Breast epithelium (tissue), 4 donors: ENCODE data around the gene LY9. TPM values are rescaled to one million over a fixed set of nuclear protein-coding genes. Genes with fewer than 3 reads are reported as not detected.

ENCODE experiments used
- DNase-seq, 2 donors: peaks; one replicate each; pipeline ENCODE4 v3.0.0-alpha.2; 2019; ENCODE audit warnings: low spot score in 2 of 2
- H3K27ac ChIP-seq, 2 donors: fragments of 200-600 bp; sonication (generic) in 1 of 2; one replicate each; pipeline ENCODE4 v1.5.1; 2016 to 2019; ENCODE audit warnings: mild to moderate bottlenecking in 1 of 2
- H3K27me3 ChIP-seq, 2 donors: fragments of 200-600 bp; sonication (generic) in 1 of 2; one replicate each; pipeline versions ENCODE4 v1.5.1 to v1.6.0; 2017 to 2019; ENCODE audit warnings: control low read depth in 1 of 2, mild to moderate bottlenecking in 1 of 2
- H3K36me3 ChIP-seq: fragments of 200-600 bp; one replicate; pipeline ENCODE4 v1.5.1; 2019
- H3K4me1 ChIP-seq, 2 donors: fragments of 200-600 bp; sonication (generic); one replicate each; pipeline ENCODE4 v1.5.1; 2016 to 2019; ENCODE audit warnings: control low read depth in 1 of 2
- H3K4me3 ChIP-seq, 3 donors: fragments of 200-600 bp; sonication (generic); 1 replicate in 2 of 3; 2 replicates in 1 of 3; pipeline ENCODE4 v1.5.1; 2016 to 2019; ENCODE audit warnings: mild to moderate bottlenecking in 3 of 3, moderate library complexity in 2 of 3
- H3K9me3 ChIP-seq, 2 donors: fragments of 200-600 bp; sonication (generic) in 1 of 2; one replicate each; pipeline ENCODE4 v1.5.1; 2016 to 2019; ENCODE audit warnings: control low read depth in 1 of 2
- POLR2A ChIP-seq: fragments of 450-650 bp; IDR thresholded peaks from one replicate; pipeline ENCODE4 v1.6.1; 2016; ENCODE audit warnings: antibody characterized with exemption, mild to moderate bottlenecking, moderate library complexity
- POLR2AphosphoS5 ChIP-seq, 3 donors: sonication (generic); formaldehyde crosslinking; IDR thresholded peaks; one replicate each; pipeline ENCODE4 v1.6.1; 2017; ENCODE audit warnings: antibody characterized with exemption in 3 of 3
- intact Hi-C: fragments of 100-400 bp; cut with DNase I; formaldehyde crosslinking; loops from one replicate; pipeline ENCODE4 v1.15.1; 2023; ENCODE audit warnings: low total_unique reads
- total RNA-seq, 3 donors: library from RNA; depleted of rRNA; stranded (reverse); fragments of >200 nt; gene quantifications; one replicate each; pipeline ENCODE4 v1.1.0, GENCODE V29; 2016
- TF ChIP-seq, protein P1 (sequence below), 3 donors: fragments of 450-650 bp; IDR thresholded peaks; one replicate each; pipeline ENCODE4 v1.5.1; 2016 to 2017; ENCODE audit warnings: antibody characterized with exemption in 3 of 3, mild to moderate bottlenecking in 3 of 3, moderate library complexity in 3 of 3

The LY9 gene
- total RNA-seq, 3 donors from 2014 or later: 1.1 to 5.9 (median 5.6) TPM

DNA sequence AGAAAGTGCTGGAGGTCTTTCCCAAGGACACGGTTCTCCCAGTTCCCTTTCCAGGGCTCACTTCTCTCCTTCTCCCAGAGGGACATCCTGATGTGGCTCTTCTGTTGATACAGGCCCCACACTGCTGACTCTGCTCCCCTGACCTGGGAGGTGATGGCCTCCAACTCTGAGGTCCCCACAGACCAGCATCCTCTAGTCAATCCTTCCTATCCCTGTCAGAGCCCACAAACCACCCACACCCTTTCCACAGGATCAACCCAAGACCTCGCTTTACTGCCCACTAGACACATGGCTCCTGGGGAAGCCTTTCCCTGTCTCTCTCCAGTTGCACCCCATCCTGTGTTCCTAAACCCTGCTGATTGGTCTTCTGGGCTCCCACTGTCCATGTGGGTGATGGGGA, 45.4 kb upstream of the LY9 start:
- TF ChIP-seq POLR2A (no peak), POLR2AphosphoS5 (IDR thresholded peaks at IDR 0.05) (no peak)
- TF ChIP-seq, protein P1, sequence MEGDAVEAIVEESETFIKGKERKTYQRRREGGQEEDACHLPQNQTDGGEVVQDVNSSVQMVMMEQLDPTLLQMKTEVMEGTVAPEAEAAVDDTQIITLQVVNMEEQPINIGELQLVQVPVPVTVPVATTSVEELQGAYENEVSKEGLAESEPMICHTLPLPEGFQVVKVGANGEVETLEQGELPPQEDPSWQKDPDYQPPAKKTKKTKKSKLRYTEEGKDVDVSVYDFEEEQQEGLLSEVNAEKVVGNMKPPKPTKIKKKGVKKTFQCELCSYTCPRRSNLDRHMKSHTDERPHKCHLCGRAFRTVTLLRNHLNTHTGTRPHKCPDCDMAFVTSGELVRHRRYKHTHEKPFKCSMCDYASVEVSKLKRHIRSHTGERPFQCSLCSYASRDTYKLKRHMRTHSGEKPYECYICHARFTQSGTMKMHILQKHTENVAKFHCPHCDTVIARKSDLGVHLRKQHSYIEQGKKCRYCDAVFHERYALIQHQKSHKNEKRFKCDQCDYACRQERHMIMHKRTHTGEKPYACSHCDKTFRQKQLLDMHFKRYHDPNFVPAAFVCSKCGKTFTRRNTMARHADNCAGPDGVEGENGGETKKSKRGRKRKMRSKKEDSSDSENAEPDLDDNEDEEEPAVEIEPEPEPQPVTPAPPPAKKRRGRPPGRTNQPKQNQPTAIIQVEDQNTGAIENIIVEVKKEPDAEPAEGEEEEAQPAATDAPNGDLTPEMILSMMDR (IDR thresholded peaks at IDR 0.05): no peak
- intact Hi-C loops: no loop called here

DNA sequence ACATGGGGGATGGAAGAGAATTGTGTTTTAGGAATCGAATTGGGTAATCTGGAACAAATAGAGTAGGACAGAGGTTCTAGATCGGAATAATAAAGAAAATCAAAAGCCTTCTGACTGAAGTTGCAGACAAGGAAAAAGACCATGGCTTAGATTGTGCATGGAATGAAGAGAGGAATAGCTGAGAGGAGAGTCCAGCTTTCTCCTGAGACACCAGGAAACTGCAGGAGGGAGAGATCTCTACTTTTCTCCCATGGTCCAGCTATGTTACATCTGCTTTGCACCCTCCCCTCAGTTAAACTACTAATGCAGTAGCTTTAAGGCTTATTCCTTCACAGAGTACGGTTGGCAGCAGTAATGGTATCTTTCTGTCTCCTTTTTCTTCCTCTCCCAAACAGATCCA, 43.6 kb upstream of the LY9 start:
- no peaks in the 10 kb centered on the region for H3K9me3 ChIP-seq
- no peak overlapping the region for H3K4me3 ChIP-seq
- intact Hi-C loops: no loop called here
- no peak for DNase-seq
- no peak overlapping the region for H3K27ac ChIP-seq
- no peak for TF ChIP-seq POLR2A
- no peak for TF ChIP-seq POLR2AphosphoS5 (IDR thresholded peaks at IDR 0.05)
- TF ChIP-seq, protein P1 (IDR thresholded peaks at IDR 0.05): no peak
- H3K36me3 ChIP-seq: no peaks in the 10 kb centered on the region
- H3K4me1 ChIP-seq: no peaks in the 10 kb centered on the region
- H3K27me3 ChIP-seq: peaks cover 0 to 8% of the 10 kb centered on the region in 2 donors

More for the DNA sequence above, 45.4 kb upstream of the LY9 start:
- peaks cover 0 to 8% of the 10 kb centered on the region in 2 donors for H3K27me3 ChIP-seq
- DNase-seq: no peak
- no peaks in the 10 kb centered on the region for H3K9me3 ChIP-seq
- H3K27ac ChIP-seq: no peak overlapping the region
- no peaks in the 10 kb centered on the region for H3K4me1 ChIP-seq
- H3K36me3 ChIP-seq: no peaks in the 10 kb centered on the region
- no peak overlapping the region for H3K4me3 ChIP-seq

DNA sequence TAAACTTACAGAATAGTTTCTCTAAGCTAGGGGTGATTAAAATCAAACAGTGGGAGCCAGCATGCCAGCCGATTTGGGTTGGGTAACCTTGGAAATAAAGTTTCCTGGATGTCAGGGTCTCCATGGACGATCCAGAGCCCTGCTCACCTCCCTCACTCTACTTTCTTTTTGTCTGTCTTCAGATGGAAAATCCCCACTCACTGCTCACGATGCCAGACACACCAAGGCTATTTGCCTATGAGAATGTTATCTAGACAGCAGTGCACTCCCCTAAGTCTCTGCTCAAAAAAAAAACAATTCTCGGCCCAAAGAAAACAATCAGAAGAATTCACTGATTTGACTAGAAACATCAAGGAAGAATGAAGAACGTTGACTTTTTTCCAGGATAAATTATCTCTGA, 43.0 kb upstream of the LY9 start:
- Histone ChIP-seq H3K9me3 (no peaks in the 10 kb centered on the region), H3K4me3 (no peak overlapping the region), H3K27ac (no peak overlapping the region), H3K36me3 (no peaks in the 10 kb centered on the region), H3K4me1 (no peaks in the 10 kb centered on the region), H3K27me3 (peaks cover 0 to 8% of the 10 kb centered on the region in 2 donors)
- intact Hi-C loops: no loop called here
- TF ChIP-seq, protein P1 (IDR thresholded peaks at IDR 0.05): no peak
- TF ChIP-seq POLR2AphosphoS5 (IDR thresholded peaks at IDR 0.05): no peak
- no peak for TF ChIP-seq POLR2A
- DNase-seq: no peak

DNA sequence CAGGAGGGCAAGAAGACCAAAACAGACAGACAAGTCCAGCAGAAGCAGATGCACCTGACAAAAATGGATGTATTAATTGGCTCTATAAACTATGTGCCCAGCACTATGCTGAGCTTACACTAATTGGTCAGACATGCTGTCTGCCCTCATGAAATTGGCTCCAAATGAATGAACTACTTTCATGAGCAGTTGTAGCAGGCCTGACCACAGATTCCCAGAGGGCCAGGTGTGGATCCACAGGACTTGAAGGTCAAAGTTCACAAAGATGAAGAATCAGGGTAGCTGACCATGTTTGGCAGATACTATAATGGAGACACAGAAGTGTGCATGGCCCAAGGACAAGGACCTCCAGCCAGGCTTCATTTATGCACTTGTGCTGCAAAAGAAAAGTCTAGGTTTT, 42.4 kb upstream of the LY9 start:
- no peak overlapping the region for H3K4me3 ChIP-seq
- no peak for TF ChIP-seq POLR2A
- TF ChIP-seq, protein P1 (IDR thresholded peaks at IDR 0.05): no peak
- TF ChIP-seq POLR2AphosphoS5 (IDR thresholded peaks at IDR 0.05): no peak
- H3K27ac ChIP-seq: no peak overlapping the region
- H3K4me1 ChIP-seq: no peaks in the 10 kb centered on the region
- DNase-seq: no peak
- H3K36me3 ChIP-seq: no peaks in the 10 kb centered on the region
- H3K9me3 ChIP-seq: no peaks in the 10 kb centered on the region
- peaks cover 0 to 8% of the 10 kb centered on the region in 2 donors for H3K27me3 ChIP-seq
- intact Hi-C loops: no loop called here

DNA sequence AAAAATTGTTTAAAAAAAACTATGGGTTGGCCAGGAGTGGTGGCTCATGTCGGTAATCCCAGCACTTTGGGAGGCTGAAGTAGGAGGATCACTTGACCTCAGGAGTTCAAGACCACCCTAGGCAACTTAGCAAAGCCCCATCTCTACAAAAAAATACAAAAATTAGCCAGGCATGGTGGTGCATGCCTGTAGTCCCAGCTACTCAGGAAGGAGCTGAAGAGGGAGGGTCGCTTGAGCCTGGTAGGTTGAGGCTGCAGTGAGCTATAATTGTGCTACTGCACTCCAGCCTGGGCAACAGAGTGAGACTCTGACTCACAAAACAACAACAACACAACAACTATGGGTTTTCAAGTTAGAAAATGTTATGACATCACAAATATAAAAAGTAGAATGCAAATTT, 40.5 kb upstream of the LY9 start:
- intact Hi-C loops: no loop called here

More for the DNA sequence above, 40.5 kb upstream of the LY9 start:
- Histone ChIP-seq H3K27me3 (peaks cover 0 to 8% of the 10 kb centered on the region in 2 donors), H3K36me3 (no peaks in the 10 kb centered on the region), H3K27ac (no peak overlapping the region), H3K4me3 (no peak overlapping the region), H3K4me1 (no peaks in the 10 kb centered on the region), H3K9me3 (no peaks in the 10 kb centered on the region)
- no peak for DNase-seq
- TF ChIP-seq POLR2AphosphoS5 (IDR thresholded peaks at IDR 0.05) (no peak), POLR2A (no peak)
- TF ChIP-seq, protein P1 (IDR thresholded peaks at IDR 0.05): no peak
